K562 treated with DMSO at 1 percent for 4 hours (cell line): Measurements from ENCODE around the gene MCL1. TPM values are rescaled to one million over a fixed set of nuclear protein-coding genes. Genes with fewer than 3 reads are reported as not detected.

Source experiments
- total RNA-seq: library from RNA; unstranded; fragments of 300-600 nt; gene quantifications from 2 replicates; pipeline ENCODE4 v1.2.3, GENCODE V29; 2022; ENCODE audit not compliant: insufficient read depth

The MCL1 gene
- 73.3 and 79.0 TPM in 2 replicates for total RNA-seq

GRCh38 chr1:150579110-150579944, at the start of gene MCL1:
Gene MCL1 (minus strand): TSS chr1:150579610. CDS start chr1:150579530, 80 bp downstream.

GRCh38 chr1:150548632-150549495, 30.5 kb downstream of the MCL1 start, which contains the start of gene ADAMTSL4:
Gene ADAMTSL4 (plus strand): TSS chr1:150549408. CDS start chr1:150552289, 2,881 bp downstream.

Other genes starting within 250 kb of the MCL1 start
- gene RPRD2, start 215.5 kb downstream of the MCL1 start, total RNA-seq: 8.9 and 11.5 TPM in 2 replicates
- 34.7 and 38.4 TPM in 2 replicates for gene TARS2, start 92.2 kb downstream of the MCL1 start, total RNA-seq
- 26.4 and 30.9 TPM in 2 replicates for gene ECM1, start 71.5 kb downstream of the MCL1 start, total RNA-seq
- gene FALEC, start 63.9 kb downstream of the MCL1 start, total RNA-seq: not detected in 2 replicates
- gene ADAMTSL4, start 30.2 kb downstream of the MCL1 start, total RNA-seq: 93.6 and 103 TPM in 2 replicates
- 111 and 130 TPM in 2 replicates for gene ENSA, start 50.0 kb upstream of the MCL1 start, total RNA-seq
- gene GOLPH3L, start 117.5 kb upstream of the MCL1 start, total RNA-seq: 14.2 and 19.6 TPM in 2 replicates
- not detected in 2 replicates for gene HORMAD1, start 141.3 kb upstream of the MCL1 start, total RNA-seq
- gene CTSS, start 186.2 kb upstream of the MCL1 start, total RNA-seq: 16.7 and 27.0 TPM in 2 replicates
- gene CTSK, start 228.7 kb upstream of the MCL1 start, total RNA-seq: 8.9 and 10.8 TPM in 2 replicates